Measurements from ENCODE around the gene KIAA1549. TPM values are rescaled to one million over a fixed set of nuclear protein-coding genes. Genes with fewer than 3 reads are reported as not detected.

The KIAA1549 gene
- total and polyA plus RNA-seq, 3 experiments from 2014 or later, result 1.1 to 1.2 TPM; not detected in 1

- Histone ChIP-seq H3K4me1 (ENCODE audit: insufficient read depth, low read length) (no peaks in the 10 kb centered on the region), H3K27ac (ENCODE audit: low read depth, low read length) (no peak overlapping the region), H3K36me3 (ENCODE audit: insufficient read depth, low read length) (no peaks in the 10 kb centered on the region), H3K4me3 (ENCODE audit: low read length) (no peak overlapping the region), H3K27me3 (ENCODE audit: insufficient read depth, low read length, poor library complexity, severe bottlenecking) (peaks cover 16% of the 10 kb centered on the region), H3K9me3 (ENCODE audit: low read length) (no peaks in the 10 kb centered on the region)
- no peak for DNase-seq
- H3K9me3 Mint-ChIP-seq, result peaks cover 0 to 2% (median 0%) of the 10 kb centered on the region in 5 donors
- peaks cover 0 to 1% (median 0%) of the 10 kb centered on the region in 3 donors for H3K4me1 Mint-ChIP-seq
- ChIA-PET POLR2A (no interaction called here), CTCF (interaction anchor here (1.3 kb wide), 1 partner anchor 42 kb away, joined by 4 read pairs; no protein-coding TSS in a partner anchor)
- H3K4me3 Mint-ChIP-seq, result no peak overlapping the region
- peaks cover 43 to 50% of the 10 kb centered on the region in 2 donors for H3K27me3 Mint-ChIP-seq
- H3K27ac Mint-ChIP-seq, result no peak overlapping the region
- H3K36me3 Mint-ChIP-seq, result peaks cover 0 to 1% (median 0%) of the 10 kb centered on the region in 3 donors
Measured at GRCh38 chr7:138974675-138975292, 6.4 kb downstream of the KIAA1549 start.

DNA sequence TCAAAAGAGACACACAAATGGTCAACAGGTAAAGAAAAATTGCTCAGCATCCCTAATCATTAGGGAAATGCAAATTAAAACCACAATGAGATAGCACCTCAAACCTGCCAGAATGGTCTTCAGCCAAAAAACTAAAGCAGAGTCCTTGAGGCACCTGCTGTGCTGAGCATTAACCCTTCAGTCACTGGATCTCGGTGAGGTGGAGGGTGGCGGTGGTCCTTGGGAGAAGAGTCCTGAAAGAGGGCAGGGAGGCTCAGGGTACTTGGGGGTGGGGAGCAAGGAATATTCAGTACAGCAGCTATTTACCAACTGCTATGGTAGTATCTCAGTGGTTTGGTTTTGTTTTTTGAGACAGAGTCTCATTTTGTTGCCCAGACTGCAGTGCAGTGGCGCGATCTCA, 7.1 kb downstream of the KIAA1549 start:
- DNase-seq, result no peak
- Histone ChIP-seq H3K27me3 (ENCODE audit: insufficient read depth, low read length, poor library complexity, severe bottlenecking) (peaks cover 9% of the 10 kb centered on the region), H3K4me3 (ENCODE audit: low read length) (no peak overlapping the region), H3K36me3 (ENCODE audit: insufficient read depth, low read length) (no peaks in the 10 kb centered on the region), H3K9me3 (ENCODE audit: low read length) (no peaks in the 10 kb centered on the region), H3K27ac (ENCODE audit: low read depth, low read length) (no peak overlapping the region), H3K4me1 (ENCODE audit: insufficient read depth, low read length) (no peaks in the 10 kb centered on the region)
- Mint-ChIP-seq H3K4me1 (no peaks in the 10 kb centered on the region), H3K4me3 (no peak overlapping the region), H3K36me3 (peaks cover 0 to 1% (median 0%) of the 10 kb centered on the region in 3 donors), H3K9me3 (no peaks in the 10 kb centered on the region), H3K27me3 (peaks cover 36 to 43% of the 10 kb centered on the region in 2 donors), H3K27ac (no peak overlapping the region)
- ChIA-PET CTCF (no interaction called here), POLR2A (no interaction called here)

DNA sequence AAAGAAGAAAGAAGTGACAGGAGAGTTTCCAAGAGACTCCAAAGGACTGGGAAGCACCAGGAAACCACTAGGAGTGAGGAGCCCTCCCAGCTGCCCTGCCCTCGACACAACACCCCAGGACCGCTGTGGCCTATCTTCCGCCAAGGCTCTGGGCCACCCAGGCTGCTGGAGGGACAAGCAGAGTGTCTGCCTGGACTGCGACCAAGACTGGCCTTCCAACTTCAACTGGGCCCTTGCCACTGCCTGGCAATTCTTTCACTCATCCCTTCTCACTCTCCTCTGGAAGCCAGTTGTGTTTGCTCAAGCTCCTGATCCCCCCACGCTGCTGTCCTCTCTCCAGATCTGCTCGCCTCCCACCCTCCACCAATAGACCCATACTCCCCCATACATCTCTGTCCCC, 10.2 kb downstream of the KIAA1549 start:
- Histone ChIP-seq H3K9me3 (ENCODE audit: low read length) (no peaks in the 10 kb centered on the region), H3K4me3 (ENCODE audit: low read length) (no peak overlapping the region), H3K4me1 (ENCODE audit: insufficient read depth, low read length) (no peaks in the 10 kb centered on the region), H3K36me3 (ENCODE audit: insufficient read depth, low read length) (no peaks in the 10 kb centered on the region), H3K27me3 (ENCODE audit: insufficient read depth, low read length, poor library complexity, severe bottlenecking) (no peaks in the 10 kb centered on the region), H3K27ac (ENCODE audit: low read depth, low read length) (no peak overlapping the region)
- DNase-seq, result no peak
- Mint-ChIP-seq H3K27ac (no peak overlapping the region), H3K4me1 (no peaks in the 10 kb centered on the region), H3K27me3 (peaks cover 16 to 22% of the 10 kb centered on the region in 2 donors), H3K9me3 (no peaks in the 10 kb centered on the region), H3K4me3 (no peak overlapping the region), H3K36me3 (no peaks in the 10 kb centered on the region)
- ChIA-PET CTCF (no interaction called here), POLR2A (no interaction called here)

DNA sequence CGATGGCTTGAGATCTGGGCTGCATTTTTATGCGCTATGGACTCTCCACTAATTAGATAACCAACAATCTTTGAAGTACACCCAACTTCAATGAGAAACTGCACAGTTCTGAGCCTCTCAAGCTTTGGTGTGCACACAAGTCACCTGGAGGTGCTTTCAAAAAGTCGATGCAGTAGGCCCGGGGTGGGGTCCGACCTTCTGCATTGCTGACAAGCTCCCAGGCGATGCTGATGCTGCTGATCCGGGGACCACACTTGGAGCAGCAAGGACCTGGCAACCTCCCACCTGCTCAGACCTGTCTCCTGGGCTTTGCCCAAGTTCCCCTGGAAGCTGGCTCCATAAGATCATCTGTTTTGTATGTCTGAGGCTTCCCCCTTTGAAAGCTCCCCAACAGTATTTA, 10.7 kb downstream of the KIAA1549 start:
- Histone ChIP-seq H3K4me3 (ENCODE audit: low read length) (no peak overlapping the region), H3K4me1 (ENCODE audit: insufficient read depth, low read length) (no peaks in the 10 kb centered on the region), H3K27me3 (ENCODE audit: insufficient read depth, low read length, poor library complexity, severe bottlenecking) (no peaks in the 10 kb centered on the region), H3K36me3 (ENCODE audit: insufficient read depth, low read length) (no peaks in the 10 kb centered on the region), H3K27ac (ENCODE audit: low read depth, low read length) (no peak overlapping the region), H3K9me3 (ENCODE audit: low read length) (no peaks in the 10 kb centered on the region)
- CTCF ChIA-PET, result no interaction called here
- POLR2A ChIA-PET, result no interaction called here
- no peak for DNase-seq
- H3K4me1 Mint-ChIP-seq, result no peaks in the 10 kb centered on the region
- H3K4me3 Mint-ChIP-seq, result no peak overlapping the region
- no peaks in the 10 kb centered on the region for H3K36me3 Mint-ChIP-seq
- no peaks in the 10 kb centered on the region for H3K9me3 Mint-ChIP-seq
- H3K27me3 Mint-ChIP-seq, result peaks cover 14 to 22% of the 10 kb centered on the region in 2 donors
- H3K27ac Mint-ChIP-seq, result no peak overlapping the region

GRCh38 chr7:138967159-138967558, 14.0 kb downstream of the KIAA1549 start:
- H3K9me3 ChIP-seq (ENCODE audit: low read length), result no peaks in the 10 kb centered on the region
- no peak overlapping the region for H3K27ac ChIP-seq (ENCODE audit: low read depth, low read length)
- H3K27me3 Mint-ChIP-seq, result peaks cover 11 to 20% of the 10 kb centered on the region in 2 donors
- no peaks in the 10 kb centered on the region for H3K4me1 ChIP-seq (ENCODE audit: insufficient read depth, low read length)
- no peak overlapping the region for H3K27ac Mint-ChIP-seq
- no peak overlapping the region for H3K4me3 Mint-ChIP-seq
- CTCF ChIA-PET, result no interaction called here
- H3K4me1 Mint-ChIP-seq, result peaks cover 0 to 5% (median 0%) of the 10 kb centered on the region in 3 donors
- no peaks in the 10 kb centered on the region for H3K9me3 Mint-ChIP-seq
- no peak for DNase-seq
- no peaks in the 10 kb centered on the region for H3K27me3 ChIP-seq (ENCODE audit: insufficient read depth, low read length, poor library complexity, severe bottlenecking)
- POLR2A ChIA-PET, result no interaction called here
- no peaks in the 10 kb centered on the region for H3K36me3 ChIP-seq (ENCODE audit: insufficient read depth, low read length)
- H3K4me3 ChIP-seq (ENCODE audit: low read length), result no peak overlapping the region
- H3K36me3 Mint-ChIP-seq, result peaks cover 0 to 2% (median 0%) of the 10 kb centered on the region in 3 donors

GRCh38 chr7:138964624-138965436, 16.4 kb downstream of the KIAA1549 start:
- no peaks in the 10 kb centered on the region for H3K4me1 ChIP-seq (ENCODE audit: insufficient read depth, low read length)
- Mint-ChIP-seq H3K36me3 (peaks cover 0 to 2% (median 0%) of the 10 kb centered on the region in 3 donors), H3K9me3 (no peaks in the 10 kb centered on the region), H3K27ac (no peak overlapping the region), H3K4me3 (no peak overlapping the region), H3K4me1 (peaks cover 0 to 5% (median 0%) of the 10 kb centered on the region in 3 donors), H3K27me3 (peaks cover 10 to 31% of the 10 kb centered on the region in 2 donors)
- ChIA-PET CTCF (interaction anchor here (0.6 kb wide), 1 partner anchor 18 kb away, joined by 4 read pairs; no protein-coding TSS in a partner anchor), POLR2A (no interaction called here)
- no peak overlapping the region for H3K4me3 ChIP-seq (ENCODE audit: low read length)
- H3K27me3 ChIP-seq (ENCODE audit: insufficient read depth, low read length, poor library complexity, severe bottlenecking), result peaks cover 3% of the 10 kb centered on the region
- H3K9me3 ChIP-seq (ENCODE audit: low read length), result no peaks in the 10 kb centered on the region
- no peaks in the 10 kb centered on the region for H3K36me3 ChIP-seq (ENCODE audit: insufficient read depth, low read length)
- DNase-seq, result no peak
- no peak overlapping the region for H3K27ac ChIP-seq (ENCODE audit: low read depth, low read length)

DNA sequence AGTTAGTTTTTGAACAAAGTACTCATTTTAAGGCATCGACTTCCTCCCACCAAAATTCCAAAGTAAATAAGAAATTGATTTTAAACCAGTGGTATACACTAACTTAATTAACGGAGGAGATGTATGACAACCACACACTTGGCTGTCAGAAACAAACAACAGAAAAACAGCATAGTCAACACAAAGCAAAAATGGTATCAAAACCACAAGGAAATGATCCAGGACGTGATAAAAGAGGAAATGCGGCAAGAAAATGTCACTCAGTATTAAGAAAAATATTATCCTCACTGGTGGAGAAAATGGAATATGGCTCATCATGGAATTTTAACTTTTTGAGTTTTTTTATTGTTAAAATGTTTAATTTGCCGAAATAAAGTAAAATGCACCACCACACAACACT, 17.5 kb downstream of the KIAA1549 start:
- H3K9me3 ChIP-seq (ENCODE audit: low read length), result no peaks in the 10 kb centered on the region
- ChIA-PET CTCF (no interaction called here), POLR2A (no interaction called here)
- H3K36me3 ChIP-seq (ENCODE audit: insufficient read depth, low read length), result no peaks in the 10 kb centered on the region
- no peaks in the 10 kb centered on the region for H3K4me1 ChIP-seq (ENCODE audit: insufficient read depth, low read length)
- peaks cover 10 to 36% of the 10 kb centered on the region in 2 donors for H3K27me3 Mint-ChIP-seq
- peaks cover 3% of the 10 kb centered on the region for H3K27me3 ChIP-seq (ENCODE audit: insufficient read depth, low read length, poor library complexity, severe bottlenecking)
- H3K4me3 ChIP-seq (ENCODE audit: low read length), result no peak overlapping the region
- H3K4me1 Mint-ChIP-seq, result peaks cover 0 to 5% (median 0%) of the 10 kb centered on the region in 3 donors
- H3K9me3 Mint-ChIP-seq, result no peaks in the 10 kb centered on the region
- no peak overlapping the region for H3K27ac ChIP-seq (ENCODE audit: low read depth, low read length)
- no peak for DNase-seq
- peaks cover 0 to 2% (median 0%) of the 10 kb centered on the region in 3 donors for H3K36me3 Mint-ChIP-seq
- no peak overlapping the region for H3K4me3 Mint-ChIP-seq
- H3K27ac Mint-ChIP-seq, result no peak overlapping the region

GRCh38 chr7:138962561-138963270, 18.5 kb downstream of the KIAA1549 start:
- no peaks in the 10 kb centered on the region for H3K4me1 ChIP-seq (ENCODE audit: insufficient read depth, low read length)
- peaks cover 10 to 42% of the 10 kb centered on the region in 2 donors for H3K27me3 Mint-ChIP-seq
- no peak overlapping the region for H3K27ac ChIP-seq (ENCODE audit: low read depth, low read length)
- peaks cover 0 to 2% (median 0%) of the 10 kb centered on the region in 3 donors for H3K36me3 Mint-ChIP-seq
- POLR2A ChIA-PET, result no interaction called here
- no peak for DNase-seq
- H3K4me3 ChIP-seq (ENCODE audit: low read length), result no peak overlapping the region
- no peaks in the 10 kb centered on the region for H3K36me3 ChIP-seq (ENCODE audit: insufficient read depth, low read length)
- H3K9me3 ChIP-seq (ENCODE audit: low read length), result no peaks in the 10 kb centered on the region
- H3K27me3 ChIP-seq (ENCODE audit: insufficient read depth, low read length, poor library complexity, severe bottlenecking), result peaks cover 3% of the 10 kb centered on the region
- H3K4me3 Mint-ChIP-seq, result no peak overlapping the region
- H3K9me3 Mint-ChIP-seq, result no peaks in the 10 kb centered on the region
- CTCF ChIA-PET, result no interaction called here
- H3K27ac Mint-ChIP-seq, result no peak overlapping the region
- H3K4me1 Mint-ChIP-seq, result peaks cover 0 to 5% (median 0%) of the 10 kb centered on the region in 3 donors

Measured in CD8-positive, alpha-beta memory T cell (primary cell).